H7 (cell line): ENCODE data around the gene PBX2. TPM values are rescaled to one million over a fixed set of nuclear protein-coding genes. Genes with fewer than 3 reads are reported as not detected.
A peak's percentile ranks its signal among the peaks of the same experiment; 100 is the strongest.
"Not testable (repeated sequence)": the region's sequence is repeated elsewhere in the genome, so short reads cannot be mapped to it uniquely, and the experiment has no call there.

ENCODE experiments used
- DNase-seq: peaks from one replicate; pipeline ENCODE4 v3.0.0; 2012
- H3K27me3 ChIP-seq: 2 replicates; pipeline ENCODE4 v1.6.0; 2011; ENCODE audit warnings: mild to moderate bottlenecking, low read length; ENCODE audit not compliant: control insufficient read depth, insufficient read depth
- H3K36me3 ChIP-seq: replicated peaks from 2 replicates; pipeline ENCODE4 v1.5.1; 2011; ENCODE audit warnings: low read length; ENCODE audit not compliant: control insufficient read depth, insufficient read depth
- H3K4me3 ChIP-seq: 2 replicates; pipeline ENCODE4 v1.5.1; 2011; ENCODE audit warnings: low read depth, mild to moderate bottlenecking, control low read depth, low read length, moderate library complexity; ENCODE audit not compliant: insufficient read depth
- total RNA-seq: library from RNA; depleted of rRNA; stranded (reverse); fragments of >200 nt; shearing (Covaris generic); gene quantifications from 2 replicates; pipeline ENCODE4 v1.2.3, GENCODE V29; 2014

PBX2 gene
- total RNA-seq, 1 experiment from 2014 or later, result 64.2 TPM

- Histone ChIP-seq H3K27me3 (no peaks in the 10 kb centered on the region), H3K4me3 (peak overlapping the region; percentile 92), H3K36me3 (no peaks in the 10 kb centered on the region)
- DNase-seq, result peak; percentile 98
Measured at GRCh38 chr6:32195652-32195901, 5.6 kb upstream of the PBX2 start.

GRCh38 chr6:32194825-32195651 lies 5.0 kb upstream of the PBX2 start:
- Histone ChIP-seq H3K27me3 (no peaks in the 10 kb centered on the region), H3K4me3 (peak overlapping the region; percentile 49)
- no peak for DNase-seq

GRCh38 chr6:32194388-32194787 lies 4.4 kb upstream of the PBX2 start:
- Histone ChIP-seq H3K4me3 (no peak overlapping the region), H3K36me3 (no peaks in the 10 kb centered on the region), H3K27me3 (no peaks in the 10 kb centered on the region)
- DNase-seq, result no peak

More at GRCh38 chr6:32194825-32195651, 5.0 kb upstream of the PBX2 start:
- H3K36me3 ChIP-seq, result no peaks in the 10 kb centered on the region

GRCh38 chr6:32193096-32193495 lies 3.1 kb upstream of the PBX2 start:
- DNase-seq, H3K27me3 ChIP-seq, H3K36me3 ChIP-seq: not testable (repeated sequence)
- peak overlapping the region; percentile 26; the same call in 1 of the 2 replicates for H3K4me3 ChIP-seq

- peak within 1 kb of the TSS; percentile 26 for H3K4me3 ChIP-seq
- peak; percentile 67 for DNase-seq
- H3K36me3 ChIP-seq, result peaks cover 4% of the 10 kb centered on the region
- H3K27me3 ChIP-seq, result no peaks in the 10 kb centered on the region
Measured at GRCh38 chr6:32192608-32193039, 2.6 kb upstream of the PBX2 start, which contains the start of gene GPSM3. TSS of gene GPSM3 (minus strand) at chr6:32192643. CDS start at chr6:32192513, 130 bp downstream.

GRCh38 chr6:32191696-32192607 lies 1.9 kb upstream of the PBX2 start:
- Histone ChIP-seq H3K36me3 (peaks cover 10% of the 10 kb centered on the region), H3K27me3 (no peaks in the 10 kb centered on the region), H3K4me3 (0 out of 2 replicates have a peak overlapping the region, but pooled peaks have one; percentile 2)
- no peak for DNase-seq

- H3K36me3 ChIP-seq, result peaks cover 17% of the 10 kb centered on the region
- H3K27me3 ChIP-seq, result no peaks in the 10 kb centered on the region
- H3K4me3 ChIP-seq, result peak overlapping the region; percentile 39; the same call in 1 of the 2 replicates
- no peak for DNase-seq
Measured at GRCh38 chr6:32190911-32191677, 1.1 kb upstream of the PBX2 start.

GRCh38 chr6:32189742-32190053 lies 304 bp downstream of the PBX2 start:
- Histone ChIP-seq H3K36me3 (peaks cover 18% of the 10 kb centered on the region), H3K4me3 (peak overlapping the region; percentile 66), H3K27me3 (no peaks in the 10 kb centered on the region)
- peak; percentile 77 for DNase-seq

GRCh38 chr6:32189069-32189741 lies 797 bp downstream of the PBX2 start:
- Histone ChIP-seq H3K27me3 (no peaks in the 10 kb centered on the region), H3K36me3 (peaks cover 18% of the 10 kb centered on the region), H3K4me3 (peak overlapping the region; percentile 66)
- DNase-seq, result peak; percentile 64

GRCh38 chr6:32188381-32189068 lies 1.5 kb downstream of the PBX2 start:
- Histone ChIP-seq H3K27me3 (no peaks in the 10 kb centered on the region), H3K4me3 (peak overlapping the region; percentile 66), H3K36me3 (peaks cover 18% of the 10 kb centered on the region)
- peak; percentile 58 for DNase-seq

GRCh38 chr6:32187725-32188380 lies 2.1 kb downstream of the PBX2 start:
- DNase-seq, H3K4me3 ChIP-seq, H3K27me3 ChIP-seq: not testable (repeated sequence)
- H3K36me3 ChIP-seq, result peaks cover 20% of the 10 kb centered on the region

GRCh38 chr6:32187009-32187709 lies 2.8 kb downstream of the PBX2 start:
- Histone ChIP-seq H3K36me3 (peaks cover 21% of the 10 kb centered on the region), H3K27me3 (no peaks in the 10 kb centered on the region), H3K4me3 (no peak overlapping the region)
- no peak for DNase-seq
